Neural cell (in vitro differentiated cells): ENCODE measurements around the gene SNTA1.
"Not testable (repeated sequence)": the region's sequence is repeated elsewhere in the genome, so short reads cannot be mapped to it uniquely, and the experiment has no call there.

ENCODE experiments used
- EP300 ChIP-seq: fragments of 450-650 bp; conservative IDR thresholded peaks from 2 replicates; pipeline ENCODE4 v1.6.1; 2014; ENCODE audit warnings: antibody characterized with exemption, mild to moderate bottlenecking, moderate library complexity; ENCODE audit not compliant: poor library complexity, severe bottlenecking
- MXI1 ChIP-seq: fragments of 450-650 bp; conservative IDR thresholded peaks from 2 replicates; pipeline ENCODE4 v1.6.1; 2014; ENCODE audit warnings: antibody characterized with exemption, mild to moderate bottlenecking; ENCODE audit not compliant: poor library complexity, severe bottlenecking
- TF ChIP-seq, protein P1 (sequence below): fragments of 450-650 bp; IDR thresholded peaks from 2 replicates; pipeline ENCODE4 v1.5.1; 2014; ENCODE audit warnings: antibody characterized with exemption, mild to moderate bottlenecking, moderate library complexity; ENCODE audit not compliant: poor library complexity, severe bottlenecking

- TF ChIP-seq, protein P1, sequence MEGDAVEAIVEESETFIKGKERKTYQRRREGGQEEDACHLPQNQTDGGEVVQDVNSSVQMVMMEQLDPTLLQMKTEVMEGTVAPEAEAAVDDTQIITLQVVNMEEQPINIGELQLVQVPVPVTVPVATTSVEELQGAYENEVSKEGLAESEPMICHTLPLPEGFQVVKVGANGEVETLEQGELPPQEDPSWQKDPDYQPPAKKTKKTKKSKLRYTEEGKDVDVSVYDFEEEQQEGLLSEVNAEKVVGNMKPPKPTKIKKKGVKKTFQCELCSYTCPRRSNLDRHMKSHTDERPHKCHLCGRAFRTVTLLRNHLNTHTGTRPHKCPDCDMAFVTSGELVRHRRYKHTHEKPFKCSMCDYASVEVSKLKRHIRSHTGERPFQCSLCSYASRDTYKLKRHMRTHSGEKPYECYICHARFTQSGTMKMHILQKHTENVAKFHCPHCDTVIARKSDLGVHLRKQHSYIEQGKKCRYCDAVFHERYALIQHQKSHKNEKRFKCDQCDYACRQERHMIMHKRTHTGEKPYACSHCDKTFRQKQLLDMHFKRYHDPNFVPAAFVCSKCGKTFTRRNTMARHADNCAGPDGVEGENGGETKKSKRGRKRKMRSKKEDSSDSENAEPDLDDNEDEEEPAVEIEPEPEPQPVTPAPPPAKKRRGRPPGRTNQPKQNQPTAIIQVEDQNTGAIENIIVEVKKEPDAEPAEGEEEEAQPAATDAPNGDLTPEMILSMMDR, result not testable (repeated sequence)
- not testable (repeated sequence) for TF ChIP-seq EP300, MXI1
Measured at GRCh38 chr20:33488661-33489494, 45.3 kb upstream of the SNTA1 start.
